HL-60 (cell line): ENCODE results near the gene CCDC138.

Experiments
- CTCF ChIP-seq: IDR thresholded peaks from one replicate; pipeline ENCODE4 v1.5.1; 2011; ENCODE audit warnings: low read length, control low read depth, inconsistent platforms; ENCODE audit not compliant: insufficient read depth
- POLR2AphosphoS5 ChIP-seq: IDR thresholded peaks from 2 replicates; pipeline ENCODE4 v1.6.1; 2012; ENCODE audit warnings: low read depth
- REST ChIP-seq: IDR thresholded peaks from 2 replicates; pipeline ENCODE4 v1.6.1; 2012; ENCODE audit warnings: low read depth; ENCODE audit not compliant: insufficient replicate concordance
- SPI1 ChIP-seq: IDR thresholded peaks from 2 replicates; pipeline ENCODE4 v1.6.1; 2012; ENCODE audit warnings: low read depth, mild to moderate bottlenecking, borderline replicate concordance

- TF ChIP-seq CTCF: no peak
- no peak for TF ChIP-seq POLR2AphosphoS5
- TF ChIP-seq REST: no peak
- no peak for TF ChIP-seq SPI1
Measured at GRCh38 chr2:108810993-108811957, 24.7 kb downstream of the CCDC138 start.
